Gastrocnemius medialis (tissue), 4 donors: ENCODE results near the gene MYCBP2. TPM values are rescaled to one million over a fixed set of nuclear protein-coding genes. Genes with fewer than 3 reads are reported as not detected.

Experiments used
- ATAC-seq, 2 donors: fragments of 150-250 bp; one replicate each; pipeline ENCODE4 v1.9.1; 2016
- DNase-seq, 2 donors: peaks; one replicate each; pipeline ENCODE4 v3.0.0-alpha.2; 2019
- H3K27ac ChIP-seq, 4 donors: fragments of 200-600 bp; sonication (generic); 1 replicate in 1 of 4; 2 replicates in 3 of 4; pipeline ENCODE4 v1.5.1; 2016 to 2018; ENCODE audit warnings: mild to moderate bottlenecking in 2 of 4, moderate library complexity in 1 of 4
- H3K27me3 ChIP-seq, 3 donors: fragments of 200-600 bp; sonication (generic) in 2 of 3; 1 replicate in 1 of 3; 2 replicates in 2 of 3; pipeline versions ENCODE4 v1.5.1 to v1.6.0; 2016 to 2019; ENCODE audit warnings: mild to moderate bottlenecking in 1 of 3, moderate library complexity in 1 of 3
- H3K36me3 ChIP-seq, 2 donors: fragments of 200-600 bp; sonication (generic) in 1 of 2; one replicate each; pipeline ENCODE4 v1.5.1; 2017 to 2018
- H3K4me1 ChIP-seq, 2 donors: fragments of 200-600 bp; sonication (generic) in 1 of 2; one replicate each; pipeline ENCODE4 v1.5.1; 2016 to 2017; ENCODE audit warnings: mild to moderate bottlenecking in 2 of 2
- H3K4me3 ChIP-seq, 4 donors: fragments of 200-600 bp; sonication (generic) in 3 of 4; 1 replicate in 1 of 4; 2 replicates in 3 of 4; pipeline ENCODE4 v1.5.1; 2016 to 2019; ENCODE audit warnings: mild to moderate bottlenecking in 2 of 4
- H3K9me3 ChIP-seq, 3 donors: fragments of 200-600 bp; sonication (generic) in 2 of 3; 1 replicate in 1 of 3; 2 replicates in 2 of 3; pipeline ENCODE4 v1.5.1; 2016 to 2019
- POLR2A ChIP-seq, 2 donors: fragments of 450-650 bp; IDR thresholded peaks; one replicate each; pipeline ENCODE4 v1.6.1; 2017; ENCODE audit warnings: antibody characterized with exemption in 2 of 2, mild to moderate bottlenecking in 2 of 2, moderate library complexity in 2 of 2
- in situ Hi-C, 4 donors: fragments of 200-750 bp; cut with MboI; loops; one replicate each; pipeline versions ENCODE4 v1.15.0 to v1.8.0; 2017; ENCODE audit warnings: low sequenced_read_pairs in 4 of 4
- intact Hi-C: fragments of 100-400 bp; cut with DNase I; formaldehyde crosslinking; loops from one replicate; pipeline ENCODE4 v1.15.1; 2023; ENCODE audit warnings: low total_unique reads
- total RNA-seq, 4 donors: library from RNA; depleted of rRNA; stranded (reverse); fragments of >200 nt; gene quantifications; one replicate each; pipeline versions ENCODE4 v1.1.0 to v1.2.3, GENCODE V29; 2016
- TF ChIP-seq, protein P1 (sequence below), 5 experiments: fragments of 450-650 bp in 3 of 5; fragments of 200-600 bp in 2 of 5; sonication (generic) in 2 of 5; IDR thresholded peaks in 4 of 5; conservative IDR thresholded peaks in 1 of 5; 1 replicate in 4 of 5; 2 replicates in 1 of 5; pipeline ENCODE4 v1.5.1; 2016 to 2019; ENCODE audit warnings: antibody characterized with exemption in 5 of 5, mild to moderate bottlenecking in 3 of 5, moderate library complexity in 3 of 5

The MYCBP2 gene
- total RNA-seq, 4 donors from 2014 or later: 42.1 to 56.9 (median 45.1) TPM

- no peak for ATAC-seq
- in situ Hi-C loops (no loop called here), intact Hi-C loops (no loop called here)
Measured at GRCh38 chr13:77040076-77040475, 286.8 kb downstream of the MYCBP2 start.

DNA sequence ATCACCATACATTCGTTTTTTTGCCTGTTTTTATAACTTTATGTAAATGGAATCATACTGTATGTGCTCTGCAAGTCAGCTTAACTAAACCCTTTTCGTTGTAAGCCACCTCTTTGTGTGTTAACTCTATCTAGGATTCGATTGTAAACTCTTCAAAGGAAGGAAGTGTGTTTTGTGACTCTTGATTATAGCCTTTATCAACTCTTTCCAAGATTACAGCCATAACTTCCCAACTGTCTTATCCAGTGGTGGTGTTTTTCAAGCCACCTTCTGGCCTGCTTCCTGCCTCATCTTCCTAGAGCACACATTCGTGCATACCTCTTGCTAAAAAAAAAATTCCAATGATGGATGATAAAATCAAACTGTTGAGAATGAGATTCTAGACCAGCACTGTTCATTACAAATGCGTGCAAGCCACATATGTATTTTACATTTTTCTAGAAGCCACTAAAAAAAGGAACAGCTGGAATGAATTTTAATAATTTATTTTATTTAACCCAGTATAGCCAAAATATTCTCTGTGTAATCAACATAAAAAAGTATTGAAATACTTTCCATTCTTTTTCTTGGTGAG, 287.9 kb downstream of the MYCBP2 start:
- Histone ChIP-seq H3K27me3 (no peaks in the 10 kb centered on the region), H3K9me3 (no peaks in the 10 kb centered on the region), H3K36me3 (no peaks in the 10 kb centered on the region), H3K27ac (no peak overlapping the region), H3K4me1 (no peaks in the 10 kb centered on the region), H3K4me3 (no peak overlapping the region)
- ATAC-seq (no peak), DNase-seq (no peak)
- intact Hi-C loops (no loop called here), in situ Hi-C loops (no loop called here)
- TF ChIP-seq POLR2A (IDR thresholded peaks at IDR 0.05): no peak
- TF ChIP-seq, protein P1, sequence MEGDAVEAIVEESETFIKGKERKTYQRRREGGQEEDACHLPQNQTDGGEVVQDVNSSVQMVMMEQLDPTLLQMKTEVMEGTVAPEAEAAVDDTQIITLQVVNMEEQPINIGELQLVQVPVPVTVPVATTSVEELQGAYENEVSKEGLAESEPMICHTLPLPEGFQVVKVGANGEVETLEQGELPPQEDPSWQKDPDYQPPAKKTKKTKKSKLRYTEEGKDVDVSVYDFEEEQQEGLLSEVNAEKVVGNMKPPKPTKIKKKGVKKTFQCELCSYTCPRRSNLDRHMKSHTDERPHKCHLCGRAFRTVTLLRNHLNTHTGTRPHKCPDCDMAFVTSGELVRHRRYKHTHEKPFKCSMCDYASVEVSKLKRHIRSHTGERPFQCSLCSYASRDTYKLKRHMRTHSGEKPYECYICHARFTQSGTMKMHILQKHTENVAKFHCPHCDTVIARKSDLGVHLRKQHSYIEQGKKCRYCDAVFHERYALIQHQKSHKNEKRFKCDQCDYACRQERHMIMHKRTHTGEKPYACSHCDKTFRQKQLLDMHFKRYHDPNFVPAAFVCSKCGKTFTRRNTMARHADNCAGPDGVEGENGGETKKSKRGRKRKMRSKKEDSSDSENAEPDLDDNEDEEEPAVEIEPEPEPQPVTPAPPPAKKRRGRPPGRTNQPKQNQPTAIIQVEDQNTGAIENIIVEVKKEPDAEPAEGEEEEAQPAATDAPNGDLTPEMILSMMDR (IDR thresholded peaks at IDR 0.05 in 4 of 5, conservative IDR thresholded peaks at IDR 0.05 in 1 of 5): no peak

More at GRCh38 chr13:77040076-77040475, 286.8 kb downstream of the MYCBP2 start:
- Histone ChIP-seq H3K4me1 (no peaks in the 10 kb centered on the region), H3K27me3 (no peaks in the 10 kb centered on the region), H3K4me3 (no peak overlapping the region), H3K9me3 (no peaks in the 10 kb centered on the region), H3K36me3 (peaks cover 0 to 4% of the 10 kb centered on the region in 2 donors), H3K27ac (no peak overlapping the region)
- no peak for TF ChIP-seq POLR2A (IDR thresholded peaks at IDR 0.05)
- TF ChIP-seq, protein P1 (IDR thresholded peaks at IDR 0.05 in 4 of 5, conservative IDR thresholded peaks at IDR 0.05 in 1 of 5): no peak
- no peak for DNase-seq

- Histone ChIP-seq H3K4me1 (no peaks in the 10 kb centered on the region), H3K36me3 (no peaks in the 10 kb centered on the region), H3K27ac (no peak overlapping the region), H3K9me3 (no peaks in the 10 kb centered on the region), H3K4me3 (no peak overlapping the region), H3K27me3 (no peaks in the 10 kb centered on the region)
- intact Hi-C loops: no loop called here
- in situ Hi-C loops: no loop called here
- ATAC-seq (no peak), DNase-seq (no peak)
- TF ChIP-seq POLR2A (IDR thresholded peaks at IDR 0.05): no peak
- TF ChIP-seq, protein P1 (IDR thresholded peaks at IDR 0.05 in 4 of 5, conservative IDR thresholded peaks at IDR 0.05 in 1 of 5): no peak
Measured at GRCh38 chr13:77036279-77036678, 290.6 kb downstream of the MYCBP2 start.

DNA sequence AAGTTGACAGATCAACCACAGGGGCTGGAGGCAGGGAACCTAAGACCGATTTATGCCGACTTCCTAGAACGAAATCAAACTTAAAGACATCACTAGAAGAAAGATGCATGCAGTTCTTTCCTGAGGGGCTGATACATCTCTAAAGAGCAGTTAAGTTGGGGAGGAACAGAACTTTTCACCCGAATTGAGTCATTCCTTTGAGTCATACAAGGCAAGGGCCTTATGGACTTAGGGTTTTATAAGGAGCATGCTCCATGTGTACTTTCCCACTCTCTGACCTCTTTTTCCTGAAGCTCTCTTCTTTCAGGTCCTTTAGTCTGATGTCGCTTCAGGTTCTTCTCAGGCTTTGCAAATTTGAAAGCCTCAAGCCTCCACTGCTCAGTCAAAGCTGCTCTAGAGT, 292.0 kb downstream of the MYCBP2 start:
- DNase-seq (no peak), ATAC-seq (no peak)
- in situ Hi-C loops: no loop called here
- no peak overlapping the region for H3K27ac ChIP-seq
- TF ChIP-seq, protein P1 (IDR thresholded peaks at IDR 0.05 in 4 of 5, conservative IDR thresholded peaks at IDR 0.05 in 1 of 5): no peak
- no peak for TF ChIP-seq POLR2A (IDR thresholded peaks at IDR 0.05)
- H3K4me3 ChIP-seq: no peak overlapping the region
- H3K36me3 ChIP-seq: no peaks in the 10 kb centered on the region
- intact Hi-C loops: no loop called here
- H3K4me1 ChIP-seq: no peaks in the 10 kb centered on the region
- H3K9me3 ChIP-seq: no peaks in the 10 kb centered on the region
- H3K27me3 ChIP-seq: no peaks in the 10 kb centered on the region
